GM19351 (cell line): ENCODE measurements around the gene PCDHB9.
"Not testable (repeated sequence)": the region's sequence is repeated elsewhere in the genome, so short reads cannot be mapped to it uniquely, and the experiment has no call there.

Source experiments
- ATAC-seq: cut with Tn5 transposase; IDR thresholded peaks from one replicate; pipeline ENCODE4 v1.9.1; 2021; ENCODE audit warnings: mild to moderate bottlenecking, moderate library complexity; ENCODE audit not compliant: unreplicated experiment

Gene PCDHB9

GRCh38 chr5:141184117-141184855, 2.7 kb upstream of the PCDHB9 start:
- not testable (repeated sequence) for ATAC-seq

GRCh38 chr5:141188682-141189081, 1.7 kb downstream of the PCDHB9 start:
- ATAC-seq = not testable (repeated sequence)

- ATAC-seq = not testable (repeated sequence)
Observed at GRCh38 chr5:141189131-141189530, 2.2 kb downstream of the PCDHB9 start.

GRCh38 chr5:141192110-141192725, 5.3 kb downstream of the PCDHB9 start, which contains the start of gene PCDHB10:
PCDHB10 (plus strand) TSS chr5:141192353; CDS start chr5:141192553, 200 bp downstream.
- ATAC-seq = no peak

- not testable (repeated sequence) for ATAC-seq
Observed at GRCh38 chr5:141194332-141194731, 7.4 kb downstream of the PCDHB9 start.

GRCh38 chr5:141196363-141196762, 9.4 kb downstream of the PCDHB9 start:
- no peak for ATAC-seq

GRCh38 chr5:141199359-141200235, 12.6 kb downstream of the PCDHB9 start, which contains the start of gene PCDHB11:
PCDHB11 (plus strand) TSS chr5:141199627; CDS start chr5:141199775, 148 bp downstream.
- ATAC-seq = no peak

GRCh38 chr5:141201126-141201525, 14.2 kb downstream of the PCDHB9 start:
- ATAC-seq = not testable (repeated sequence)

- not testable (repeated sequence) for ATAC-seq
Observed at GRCh38 chr5:141201646-141202045, 14.7 kb downstream of the PCDHB9 start.

- ATAC-seq = no peak
Observed at GRCh38 chr5:141208478-141208877, 21.5 kb downstream of the PCDHB9 start, which contains the start of gene PCDHB12. PCDHB12 (plus strand) TSS chr5:141208719; CDS start chr5:141208908, 189 bp downstream.

GRCh38 chr5:141210281-141210680, 23.3 kb downstream of the PCDHB9 start:
- ATAC-seq = not testable (repeated sequence)

- ATAC-seq = not testable (repeated sequence)
Observed at GRCh38 chr5:141210849-141211248, 23.9 kb downstream of the PCDHB9 start.

GRCh38 chr5:141213656-141214339, 26.8 kb downstream of the PCDHB9 start, which contains the start of gene PCDHB13:
PCDHB13 (plus strand) TSS chr5:141213919; CDS start chr5:141214124, 205 bp downstream.
- ATAC-seq = not testable (repeated sequence)

- not testable (repeated sequence) for ATAC-seq
Observed at GRCh38 chr5:141214583-141214982, 27.6 kb downstream of the PCDHB9 start.

- not testable (repeated sequence) for ATAC-seq
Observed at GRCh38 chr5:141215504-141215903, 28.5 kb downstream of the PCDHB9 start.

GRCh38 chr5:141216035-141216434, 29.1 kb downstream of the PCDHB9 start:
- ATAC-seq = not testable (repeated sequence)

- no peak for ATAC-seq
Observed at GRCh38 chr5:141223112-141223783, 36.3 kb downstream of the PCDHB9 start, which contains the start of gene PCDHB14. PCDHB14 (plus strand) TSS chr5:141223343; CDS start chr5:141223506, 163 bp downstream.

GRCh38 chr5:141224844-141225243, 37.9 kb downstream of the PCDHB9 start:
- not testable (repeated sequence) for ATAC-seq

GRCh38 chr5:141225421-141225820, 38.5 kb downstream of the PCDHB9 start:
- ATAC-seq = not testable (repeated sequence)
